Skeletal muscle tissue (tissue), 4 donors: ENCODE data around the gene KRTAP4-4. TPM values are rescaled to one million over a fixed set of nuclear protein-coding genes. Genes with fewer than 3 reads are reported as not detected.
"Not testable (repeated sequence)": the region's sequence is repeated elsewhere in the genome, so short reads cannot be mapped to it uniquely, and the experiment has no call there.

Source experiments
- H3K27ac ChIP-seq: one replicate; pipeline ENCODE4 v1.7.0; 2013; ENCODE audit warnings: mild to moderate bottlenecking, low read depth, low read length, inconsistent platforms
- H3K27me3 ChIP-seq, 3 donors: one replicate each; pipeline ENCODE4 v1.7.0; 2013; ENCODE audit warnings: low read length in 3 of 3; ENCODE audit not compliant: control insufficient read depth in 3 of 3, insufficient read depth in 3 of 3
- H3K36me3 ChIP-seq, 3 donors: one replicate each; pipeline ENCODE4 v1.7.0; 2013; ENCODE audit warnings: low read length in 3 of 3; ENCODE audit not compliant: control insufficient read depth in 3 of 3, insufficient read depth in 3 of 3
- H3K4me1 ChIP-seq, 3 donors: one replicate each; pipeline ENCODE4 v1.7.0; 2013; ENCODE audit warnings: low read length in 3 of 3, mild to moderate bottlenecking in 3 of 3; ENCODE audit not compliant: control insufficient read depth in 3 of 3, insufficient read depth in 3 of 3
- H3K4me3 ChIP-seq, 3 donors: one replicate each; pipeline ENCODE4 v1.7.0; 2013; ENCODE audit warnings: low read length in 3 of 3
- H3K9ac ChIP-seq, 3 donors: one replicate each; pipeline ENCODE4 v1.7.0; 2013; ENCODE audit warnings: low read length in 3 of 3, mild to moderate bottlenecking in 3 of 3, moderate library complexity in 2 of 3, low read depth in 1 of 3
- H3K9me3 ChIP-seq, 3 donors: one replicate each; pipeline ENCODE4 v1.7.0; 2013; ENCODE audit warnings: low read length in 3 of 3; ENCODE audit not compliant: control insufficient read depth in 3 of 3
- total RNA-seq: library from RNA; depleted of rRNA; stranded (reverse); fragments of >200 nt; gene quantifications from one replicate; pipeline ENCODE4 v1.2.3, GENCODE V29; 2014
- donor health status: Osteomylitis.

KRTAP4-4 gene
- total RNA-seq, 1 donor from 2014 or later = not detected

GRCh38 chr17:41131979-41132378 is 28.6 kb downstream of the KRTAP4-4 start:
- Histone ChIP-seq H3K4me3 (no peak overlapping the region), H3K9me3 (no peaks in the 10 kb centered on the region), H3K4me1 (no peaks in the 10 kb centered on the region), H3K27me3 (no peaks in the 10 kb centered on the region), H3K27ac (no peak overlapping the region), H3K36me3 (no peaks in the 10 kb centered on the region), H3K9ac (no peak overlapping the region)

DNA sequence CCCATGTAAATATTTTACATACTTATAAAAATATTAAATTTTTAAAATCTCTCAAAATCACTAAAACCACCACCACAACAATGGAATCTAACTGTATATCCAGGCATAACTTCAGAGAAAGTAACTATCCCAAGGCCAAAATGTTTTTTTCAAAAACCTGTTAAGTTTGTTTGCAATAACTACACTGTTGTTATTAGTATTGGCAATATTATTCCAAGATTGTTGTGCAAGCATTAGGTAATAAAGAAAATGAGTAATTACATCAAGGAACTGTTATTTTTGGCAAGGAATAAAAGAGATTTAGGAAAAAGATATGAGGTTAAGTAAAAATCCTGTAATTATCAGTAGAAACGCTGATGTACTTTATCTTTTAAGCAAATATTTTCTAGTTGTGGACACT is 33.2 kb downstream of the KRTAP4-4 start:
- peaks cover 0 to 2% (median 0%) of the 10 kb centered on the region in 3 donors for H3K27me3 ChIP-seq
- H3K36me3 ChIP-seq = no peaks in the 10 kb centered on the region
- no peak overlapping the region for H3K27ac ChIP-seq
- H3K9me3 ChIP-seq = no peaks in the 10 kb centered on the region
- H3K4me1 ChIP-seq = no peaks in the 10 kb centered on the region
- H3K4me3 ChIP-seq = no peak overlapping the region
- H3K9ac ChIP-seq = no peak overlapping the region

DNA sequence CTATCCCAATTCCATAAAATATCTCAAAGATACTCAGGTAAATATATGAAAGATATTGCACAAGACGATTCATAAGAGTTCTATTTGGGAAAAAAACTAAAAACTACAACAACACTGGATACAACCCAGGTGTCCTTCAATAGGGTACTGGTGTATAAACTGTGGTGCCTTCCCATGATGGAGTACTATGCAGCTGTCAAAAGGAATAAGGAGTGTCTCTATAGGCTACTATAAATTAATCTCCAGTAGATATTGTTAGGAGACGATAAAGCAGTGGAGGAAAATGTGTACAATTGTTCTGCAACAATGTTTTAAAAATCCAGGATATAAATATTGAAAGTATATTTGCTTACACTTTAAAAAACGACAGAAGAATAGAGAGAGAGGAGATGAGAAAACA is 34.1 kb downstream of the KRTAP4-4 start:
- Histone ChIP-seq H3K4me3 (no peak overlapping the region), H3K36me3 (no peaks in the 10 kb centered on the region), H3K9me3 (no peaks in the 10 kb centered on the region), H3K4me1 (no peaks in the 10 kb centered on the region), H3K9ac (no peak overlapping the region), H3K27me3 (peaks cover 0 to 2% (median 0%) of the 10 kb centered on the region in 3 donors), H3K27ac (no peak overlapping the region)

DNA sequence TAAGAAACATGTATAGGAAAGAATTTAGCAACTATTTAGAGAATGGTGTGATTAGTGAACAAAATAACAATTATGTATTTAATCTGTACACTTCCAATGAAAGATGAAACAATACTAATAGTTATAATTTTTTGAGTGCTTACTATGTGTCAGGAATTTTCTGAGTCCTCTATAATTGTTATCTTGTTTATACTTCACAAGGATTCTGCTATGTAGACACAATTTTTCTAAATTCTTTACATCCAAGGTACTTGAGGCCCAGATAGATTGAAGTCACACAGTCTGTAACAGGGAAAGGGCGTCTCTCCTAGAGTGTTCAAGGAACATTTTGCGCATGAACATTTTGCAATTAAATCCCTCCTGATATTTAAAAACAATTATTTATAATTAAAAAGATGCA is 35.5 kb downstream of the KRTAP4-4 start:
- peaks cover 0 to 5% (median 0%) of the 10 kb centered on the region in 3 donors for H3K27me3 ChIP-seq
- H3K4me1 ChIP-seq = no peaks in the 10 kb centered on the region
- no peak overlapping the region for H3K27ac ChIP-seq
- H3K9me3 ChIP-seq = no peaks in the 10 kb centered on the region
- no peak overlapping the region for H3K9ac ChIP-seq
- no peak overlapping the region for H3K4me3 ChIP-seq
- no peaks in the 10 kb centered on the region for H3K36me3 ChIP-seq

- H3K4me1 ChIP-seq, H3K4me3 ChIP-seq: not testable (repeated sequence)
Measured at GRCh38 chr17:41123991-41124371, 36.6 kb downstream of the KRTAP4-4 start, which contains the start of gene KRTAP4-12. KRTAP4-12 (minus strand) TSS chr17:41124182; CDS start chr17:41124122, 60 bp downstream.

GRCh38 chr17:41123292-41123990 is 37.1 kb downstream of the KRTAP4-4 start:
- H3K4me3 ChIP-seq, H3K4me1 ChIP-seq, H3K9ac ChIP-seq, H3K27me3 ChIP-seq, H3K9me3 ChIP-seq, H3K36me3 ChIP-seq, H3K27ac ChIP-seq: not testable (repeated sequence)

More at GRCh38 chr17:41123991-41124371, 36.6 kb downstream of the KRTAP4-4 start, which contains the start of gene KRTAP4-12:
- not testable (repeated sequence) for H3K27ac ChIP-seq, H3K36me3 ChIP-seq, H3K9me3 ChIP-seq, H3K9ac ChIP-seq, H3K27me3 ChIP-seq

GRCh38 chr17:41121742-41122141 is 38.8 kb downstream of the KRTAP4-4 start:
- H3K4me1 ChIP-seq = no peaks in the 10 kb centered on the region
- peaks cover 0 to 7% (median 0%) of the 10 kb centered on the region in 3 donors for H3K27me3 ChIP-seq
- H3K9me3 ChIP-seq = no peaks in the 10 kb centered on the region
- no peak overlapping the region for H3K4me3 ChIP-seq
- no peak overlapping the region for H3K9ac ChIP-seq
- H3K27ac ChIP-seq = no peak overlapping the region
- no peaks in the 10 kb centered on the region for H3K36me3 ChIP-seq

- not testable (repeated sequence) for H3K4me3 ChIP-seq, H3K4me1 ChIP-seq, H3K27me3 ChIP-seq, H3K9me3 ChIP-seq, H3K9ac ChIP-seq, H3K36me3 ChIP-seq, H3K27ac ChIP-seq
Measured at GRCh38 chr17:41119696-41120690, 40.6 kb downstream of the KRTAP4-4 start.

GRCh38 chr17:41118721-41119120 is 41.8 kb downstream of the KRTAP4-4 start:
- no peak overlapping the region for H3K27ac ChIP-seq
- peaks cover 0 to 7% (median 0%) of the 10 kb centered on the region in 3 donors for H3K27me3 ChIP-seq
- H3K9me3 ChIP-seq = no peaks in the 10 kb centered on the region
- H3K4me3 ChIP-seq = no peak overlapping the region
- no peaks in the 10 kb centered on the region for H3K4me1 ChIP-seq
- no peaks in the 10 kb centered on the region for H3K36me3 ChIP-seq
- H3K9ac ChIP-seq = no peak overlapping the region

GRCh38 chr17:41117846-41118386 is 42.6 kb downstream of the KRTAP4-4 start, which contains the start of gene KRTAP4-11:
KRTAP4-11 (minus strand) TSS chr17:41118373; CDS start chr17:41118315, 58 bp downstream.
- not testable (repeated sequence) for H3K36me3 ChIP-seq, H3K9me3 ChIP-seq, H3K9ac ChIP-seq, H3K4me3 ChIP-seq, H3K27ac ChIP-seq, H3K4me1 ChIP-seq, H3K27me3 ChIP-seq
